Loucy (cell line): ENCODE measurements around the gene NAGLU.

ENCODE experiments used
- H2AFZ ChIP-seq: fragments of 200-600 bp; sonication (generic); 2 replicates; pipeline ENCODE4 v1.6.0; 2016; ENCODE audit warnings: antibody characterized with exemption, mild to moderate bottlenecking, low read length, moderate library complexity
- H3F3A ChIP-seq: fragments of 200-600 bp; 2 replicates; pipeline ENCODE4 v1.6.0; 2016; ENCODE audit warnings: antibody characterized with exemption, low read depth, mild to moderate bottlenecking
- H3K27me3 ChIP-seq: fragments of 200-600 bp; sonication (generic); 2 replicates; pipeline ENCODE4 v1.6.1; 2014; ENCODE audit warnings: low read length, mild to moderate bottlenecking; ENCODE audit not compliant: insufficient read depth, poor library complexity, severe bottlenecking
- H3K36me3 ChIP-seq: fragments of 200-600 bp; sonication (generic); 2 replicates; pipeline ENCODE4 v1.6.1; 2016; ENCODE audit warnings: low read length; ENCODE audit not compliant: insufficient read depth
- H3K4me1 ChIP-seq: fragments of 200-600 bp; sonication (generic); 2 replicates; pipeline ENCODE4 v1.5.1; 2014; ENCODE audit warnings: low read length, mild to moderate bottlenecking; ENCODE audit not compliant: insufficient read depth, poor library complexity, severe bottlenecking
- H3K4me2 ChIP-seq: fragments of 200-600 bp; sonication (generic); 2 replicates; pipeline ENCODE4 v1.6.0; 2014; ENCODE audit warnings: antibody characterized with exemption, low read length, low read depth, mild to moderate bottlenecking; ENCODE audit not compliant: poor library complexity, severe bottlenecking
- H3K4me3 ChIP-seq: fragments of 200-600 bp; sonication (generic); 2 replicates; pipeline ENCODE4 v1.5.1; 2014; ENCODE audit warnings: low read length, mild to moderate bottlenecking, mixed read lengths; ENCODE audit not compliant: poor library complexity, severe bottlenecking
- H3K79me2 ChIP-seq: fragments of 200-600 bp; sonication (generic); 2 replicates; pipeline ENCODE4 v1.6.1; 2014; ENCODE audit warnings: low read length; ENCODE audit not compliant: insufficient read depth
- H3K9ac ChIP-seq: fragments of 200-600 bp; sonication (generic); 2 replicates; pipeline ENCODE4 v1.6.0; 2014; ENCODE audit warnings: mild to moderate bottlenecking, low read depth, low read length, moderate library complexity; ENCODE audit not compliant: poor library complexity, severe bottlenecking
- H3K9me2 ChIP-seq: fragments of 200-600 bp; sonication (generic); replicated peaks from 2 replicates; pipeline ENCODE4 v1.6.1; 2016; ENCODE audit warnings: low read depth, low read length, mixed read lengths
- H3K9me3 ChIP-seq: fragments of 200-600 bp; sonication (generic); 2 replicates; pipeline ENCODE4 v1.6.1; 2014; ENCODE audit warnings: mild to moderate bottlenecking, antibody characterized with exemption, low read length, low read depth; ENCODE audit not compliant: insufficient read depth
- H4K20me1 ChIP-seq: fragments of 200-600 bp; sonication (generic); 2 replicates; pipeline ENCODE4 v1.6.0; 2014; ENCODE audit warnings: antibody characterized with exemption, low read length, mild to moderate bottlenecking; ENCODE audit not compliant: insufficient read depth, poor library complexity, severe bottlenecking
- CTCF ChIP-seq: fragments of 200-600 bp; sonication (generic); conservative IDR thresholded peaks from 2 replicates; pipeline ENCODE4 v1.5.1; 2014; ENCODE audit warnings: mild to moderate bottlenecking, antibody characterized with exemption, low read length
- EZH2phosphoT487 ChIP-seq: fragments of 200-600 bp; IDR thresholded peaks from 2 replicates; pipeline ENCODE4 v1.6.1; 2018; ENCODE audit warnings: antibody characterized with exemption, mild to moderate bottlenecking, moderate library complexity, borderline replicate concordance

Gene NAGLU

GRCh38 chr17:42514867-42515266 is 21.2 kb upstream of the NAGLU start:
- Histone ChIP-seq H2AFZ (no peak overlapping the region), H3F3A (no peaks in the 10 kb centered on the region), H3K79me2 (no peaks in the 10 kb centered on the region), H3K9me3 (no peaks in the 10 kb centered on the region), H3K36me3 (no peaks in the 10 kb centered on the region), H3K27me3 (no peaks in the 10 kb centered on the region), H3K9me2 (no peaks in the 10 kb centered on the region), H3K4me2 (no peak overlapping the region), H4K20me1 (no peaks in the 10 kb centered on the region), H3K9ac (no peak overlapping the region), H3K4me3 (no peak overlapping the region), H3K4me1 (peaks cover 31% of the 10 kb centered on the region)
- TF ChIP-seq EZH2phosphoT487, result no peak
- no peak for TF ChIP-seq CTCF

- Histone ChIP-seq H3K4me1 (peaks cover 37% of the 10 kb centered on the region), H3K79me2 (no peaks in the 10 kb centered on the region), H3K36me3 (no peaks in the 10 kb centered on the region), H3K9me3 (no peaks in the 10 kb centered on the region), H3F3A (no peaks in the 10 kb centered on the region), H3K9ac (no peak overlapping the region), H3K27me3 (no peaks in the 10 kb centered on the region), H3K4me2 (peak overlapping the region; percentile 12), H3K4me3 (no peak overlapping the region), H3K9me2 (no peaks in the 10 kb centered on the region), H4K20me1 (no peaks in the 10 kb centered on the region), H2AFZ (no peak overlapping the region)
- TF ChIP-seq CTCF (peak; percentile 99), EZH2phosphoT487 (no peak)
Measured at GRCh38 chr17:42517516-42517915, 18.5 kb upstream of the NAGLU start.

GRCh38 chr17:42518046-42518754 is 17.8 kb upstream of the NAGLU start:
- Histone ChIP-seq H4K20me1 (no peaks in the 10 kb centered on the region), H3F3A (no peaks in the 10 kb centered on the region), H3K79me2 (no peaks in the 10 kb centered on the region), H3K4me3 (no peak overlapping the region), H3K9me2 (no peaks in the 10 kb centered on the region), H3K9me3 (no peaks in the 10 kb centered on the region), H3K36me3 (no peaks in the 10 kb centered on the region), H2AFZ (no peak overlapping the region), H3K27me3 (no peaks in the 10 kb centered on the region), H3K4me1 (peaks cover 37% of the 10 kb centered on the region), H3K9ac (no peak overlapping the region), H3K4me2 (peak overlapping the region; percentile 7)
- TF ChIP-seq EZH2phosphoT487, result no peak
- TF ChIP-seq CTCF, result no peak
